CD4-positive, alpha-beta T cell treated with Interleukin-6 for 4 hours (primary cell): ENCODE results near the gene FGD5.
A peak's percentile ranks its signal among the peaks of the same experiment; 100 is the strongest.

Experiments used
- DNase-seq: peaks from one replicate; pipeline ENCODE4 v3.0.0-alpha.2; 2020; ENCODE audit warnings: mixed read lengths

Gene FGD5

DNA sequence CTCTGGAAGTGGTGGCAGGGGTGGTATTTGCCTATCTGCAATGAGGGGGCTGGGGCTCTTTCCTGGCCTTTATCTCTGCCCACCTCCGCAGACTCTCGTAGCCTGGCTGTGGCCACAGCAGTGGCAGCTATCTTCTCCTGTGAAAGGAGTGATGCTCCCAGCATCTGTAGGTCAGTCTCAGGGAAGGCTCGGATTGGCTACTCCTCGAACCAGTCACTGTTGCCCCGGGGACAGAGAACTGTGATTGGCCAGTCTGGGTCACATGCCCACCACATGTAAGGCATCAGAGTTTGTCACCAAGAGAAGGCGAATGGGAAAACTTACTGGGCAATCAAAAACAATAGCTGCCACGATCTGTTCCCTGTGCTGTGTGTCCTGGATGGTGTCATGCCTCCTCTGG is 30.1 kb upstream of the FGD5 start:
- DNase-seq = no peak

GRCh38 chr3:14789221-14789620 is 29.5 kb upstream of the FGD5 start:
- DNase-seq = no peak

GRCh38 chr3:14789640-14790285 is 29.0 kb upstream of the FGD5 start:
- DNase-seq = no peak

- peak; percentile 75 for DNase-seq
These were observed 27.3 kb upstream of the FGD5 start for GRCh38 chr3:14791343-14791945.

DNA sequence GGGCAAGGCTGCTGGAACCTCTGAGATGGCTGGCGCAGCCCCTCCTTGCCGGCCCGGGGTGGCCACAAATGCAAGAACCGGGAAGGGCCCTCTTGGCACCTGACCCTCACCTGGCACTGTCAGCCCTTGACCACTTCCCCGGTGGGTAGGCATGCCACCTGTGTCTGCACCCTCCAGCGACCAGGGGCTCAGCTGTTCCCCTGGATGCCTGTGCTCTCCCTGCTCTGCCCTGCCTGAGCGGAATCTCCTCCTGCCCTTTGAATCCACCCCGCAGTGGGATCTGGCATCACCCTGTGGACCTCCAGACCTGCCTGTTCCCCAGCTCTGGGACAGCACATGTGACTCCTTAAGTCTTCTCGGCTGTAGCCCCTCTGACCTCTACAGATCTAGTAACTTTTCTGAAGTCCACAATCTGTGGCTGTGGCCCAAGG is 26.1 kb upstream of the FGD5 start:
- no peak for DNase-seq

- DNase-seq = no peak
These were observed 25.5 kb upstream of the FGD5 start for GRCh38 chr3:14793126-14793857.

GRCh38 chr3:14793858-14794234 is 24.9 kb upstream of the FGD5 start:
- DNase-seq = no peak

DNA sequence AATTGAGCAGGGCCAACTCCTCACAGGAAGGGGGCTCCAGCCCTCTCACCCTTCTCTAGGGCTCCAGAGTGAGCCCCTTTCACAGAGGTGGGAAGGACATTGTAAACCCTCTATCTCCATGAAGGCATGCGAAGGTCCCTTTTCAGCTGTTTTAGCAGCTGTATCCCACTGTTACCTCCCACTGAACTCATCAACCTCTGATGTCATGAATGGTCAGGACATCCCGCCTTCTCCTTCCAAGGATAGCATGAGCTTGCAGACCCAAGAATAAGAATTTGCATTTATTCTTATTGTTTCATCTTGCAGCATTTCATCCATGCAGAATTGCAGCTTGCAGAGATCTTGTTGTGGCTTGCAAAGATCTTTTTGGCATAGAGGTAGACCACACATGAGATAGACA is 24.3 kb upstream of the FGD5 start:
- no peak for DNase-seq

DNA sequence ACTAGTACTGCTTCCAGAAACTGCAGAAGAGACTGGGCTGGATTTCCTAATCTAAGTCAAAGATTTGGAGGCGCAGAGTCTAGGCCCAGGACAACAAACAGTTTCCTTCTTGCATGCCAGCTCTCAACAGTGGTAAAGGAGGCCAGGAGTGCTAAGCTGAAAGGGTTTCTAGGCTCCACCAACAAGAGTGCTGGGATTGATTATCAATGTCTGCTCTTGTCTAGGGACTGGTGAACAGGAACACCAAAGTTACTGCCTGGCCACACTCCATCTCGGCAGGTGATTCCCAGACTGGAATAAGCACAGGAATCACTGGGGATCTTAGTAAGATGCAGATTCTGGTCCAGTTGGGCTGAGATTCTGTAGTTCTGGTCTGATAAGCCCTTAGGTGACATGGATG is 22.8 kb upstream of the FGD5 start:
- no peak for DNase-seq

- no peak for DNase-seq
These were observed 22.2 kb upstream of the FGD5 start for GRCh38 chr3:14796403-14797077.

DNA sequence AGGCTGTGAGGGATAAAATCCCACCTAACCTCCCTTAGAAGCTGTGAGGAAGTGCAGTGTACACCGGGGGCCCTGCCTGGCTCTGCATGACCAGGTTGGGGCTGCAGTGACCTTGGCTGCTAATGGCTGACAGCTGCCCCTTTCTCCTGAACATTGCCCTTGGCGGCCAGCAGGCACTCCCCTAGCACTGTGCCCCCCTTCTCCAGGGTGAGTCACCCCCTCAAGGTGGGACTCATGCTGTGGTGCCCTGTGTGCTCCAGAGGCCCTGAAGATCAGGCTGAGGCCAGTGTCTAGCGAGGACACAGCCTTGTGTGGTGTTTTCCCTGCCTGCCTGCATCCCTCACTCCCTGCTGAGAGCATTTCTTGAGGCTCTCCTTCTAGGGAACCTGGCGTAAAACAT is 21.0 kb upstream of the FGD5 start:
- DNase-seq = no peak

- no peak for DNase-seq
These were observed 20.5 kb upstream of the FGD5 start for GRCh38 chr3:14798231-14798630.

- no peak for DNase-seq
These were observed 19.6 kb upstream of the FGD5 start for GRCh38 chr3:14799146-14799545.

DNA sequence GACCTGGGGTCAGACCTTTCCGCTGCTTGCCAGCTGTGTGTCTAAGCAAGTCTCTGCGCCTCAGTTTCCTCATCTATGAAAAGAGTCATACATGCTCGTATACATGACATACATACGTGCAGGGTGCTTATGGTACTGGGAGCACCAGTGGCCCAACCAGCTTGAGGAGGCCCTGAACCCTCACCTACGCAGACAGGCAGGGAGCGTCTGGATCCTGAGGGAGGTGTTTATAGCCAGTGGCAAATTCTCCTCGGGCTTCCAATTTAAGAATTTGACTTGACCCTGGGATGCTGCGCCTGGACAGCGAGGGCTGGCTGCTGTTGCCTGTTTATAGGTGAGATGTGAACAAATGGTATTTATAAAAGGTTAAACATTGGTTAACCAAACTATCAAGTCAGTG is 17.7 kb upstream of the FGD5 start:
- no peak for DNase-seq

DNA sequence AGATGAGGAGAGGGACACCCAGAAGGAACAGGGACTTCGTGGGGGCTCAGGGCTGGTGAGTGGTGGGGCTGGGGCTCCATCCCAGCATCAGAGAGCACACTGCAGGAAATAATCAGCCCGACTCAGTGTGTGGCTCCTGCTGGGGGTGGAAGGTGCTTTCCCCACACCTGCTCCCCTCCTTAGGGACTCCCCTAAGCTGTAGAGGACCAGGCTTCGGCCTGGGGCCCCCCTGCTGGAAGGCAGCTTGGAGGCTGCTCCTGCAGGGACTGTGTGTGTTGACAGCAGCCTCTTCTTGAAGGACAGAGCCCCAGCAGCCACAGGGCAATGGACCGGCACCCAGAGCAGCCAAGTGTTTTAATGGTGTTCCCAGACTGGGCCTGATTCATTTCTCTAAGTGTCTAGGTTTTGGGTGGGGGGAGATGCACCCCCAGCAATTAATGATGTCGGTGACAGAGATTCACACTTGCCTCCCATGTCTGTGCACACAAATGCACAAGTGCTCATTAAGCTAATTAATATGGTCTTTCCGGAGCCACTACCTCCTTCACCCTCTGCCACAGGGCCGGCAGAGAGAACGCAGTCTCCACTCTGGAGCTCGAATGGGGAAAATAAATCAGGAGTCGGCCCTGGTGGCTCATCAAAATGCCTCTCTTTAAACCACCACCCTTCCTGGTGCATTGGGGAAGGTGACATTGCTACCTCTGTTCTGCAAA is 16.9 kb upstream of the FGD5 start:
- no peak for DNase-seq

DNA sequence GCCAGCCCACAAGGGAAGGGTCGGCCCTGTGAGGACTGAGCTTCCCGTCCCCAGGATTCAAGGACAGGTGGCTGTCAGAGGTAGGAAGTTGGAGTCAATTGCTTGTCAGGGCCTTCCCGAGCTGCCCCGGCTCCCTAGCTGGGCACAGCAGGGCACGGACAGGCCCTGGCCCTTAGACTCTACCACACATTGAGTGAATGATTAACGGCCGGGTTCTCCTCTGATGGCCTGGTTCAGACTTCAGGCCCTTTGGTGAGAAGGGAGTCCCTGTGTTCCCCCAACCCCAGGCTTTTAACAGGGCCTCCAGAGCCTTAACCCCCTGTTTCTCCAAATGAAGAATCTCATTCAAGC is 16.4 kb upstream of the FGD5 start:
- no peak for DNase-seq

DNA sequence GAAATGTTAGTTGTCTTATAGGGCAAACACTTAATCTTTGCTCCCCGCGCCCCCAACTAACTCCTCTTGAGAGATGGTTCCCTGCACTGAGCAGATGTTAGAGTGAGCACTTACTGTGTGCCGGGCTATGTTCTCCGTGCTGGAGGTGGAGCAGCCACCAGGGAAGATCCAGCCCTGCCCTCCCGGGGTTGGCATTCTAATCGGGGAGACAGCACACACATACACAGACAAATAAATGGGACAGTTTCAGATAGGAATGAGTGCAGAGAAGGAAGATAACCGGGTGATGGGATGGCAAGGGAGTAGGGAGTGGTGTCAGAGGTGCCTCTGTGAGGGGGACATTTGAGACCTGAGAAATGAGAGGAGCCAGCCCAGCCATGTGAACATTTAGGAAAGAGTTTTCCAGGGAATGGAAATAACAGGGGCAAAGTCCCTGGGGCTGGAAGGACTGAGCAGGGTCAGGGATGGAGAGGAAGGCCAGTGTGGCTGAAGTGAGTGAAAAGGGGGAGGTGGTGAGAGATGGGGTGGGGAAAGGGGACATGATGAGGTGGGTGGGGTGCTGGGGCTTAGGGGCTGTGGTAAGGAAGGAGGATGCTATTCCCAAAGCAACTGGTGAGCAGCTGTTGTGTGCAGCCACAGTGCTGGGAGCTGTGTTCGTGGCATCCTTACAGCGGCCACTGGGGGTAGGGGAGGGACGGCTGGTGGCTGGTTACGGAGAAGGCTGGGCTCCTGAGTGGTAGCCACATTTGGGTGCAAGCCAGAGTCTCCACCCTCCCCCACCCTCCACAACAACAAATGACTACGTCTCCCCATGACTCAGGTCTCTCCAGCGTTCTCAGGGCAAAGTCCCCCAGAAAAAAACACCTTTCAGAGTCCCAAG is 15.4 kb upstream of the FGD5 start:
- peak; percentile 7 for DNase-seq

- no peak for DNase-seq
These were observed 14.6 kb upstream of the FGD5 start for GRCh38 chr3:14803981-14804834.

- DNase-seq = no peak
These were observed 13.7 kb upstream of the FGD5 start for GRCh38 chr3:14804835-14805780.

- DNase-seq = no peak
These were observed 12.7 kb upstream of the FGD5 start for GRCh38 chr3:14805961-14806537.
